ENCODE results near the gene ZDHHC14. TPM values are rescaled to one million over a fixed set of nuclear protein-coding genes. Genes with fewer than 3 reads are reported as not detected.
"Not testable (repeated sequence)": the region's sequence is repeated elsewhere in the genome, so short reads cannot be mapped to it uniquely, and the experiment has no call there.

ZDHHC14 gene
- total RNA-seq, 1 donor from 2014 or later: 1.1 TPM

GRCh38 chr6:157380458-157380778 is 572 bp upstream of the ZDHHC14 start:
- no peak for DNase-seq (ENCODE audit: low read depth)

GRCh38 chr6:157381631-157382621 is 936 bp downstream of the ZDHHC14 start:
- peak; percentile 48 for DNase-seq (ENCODE audit: low read depth)

GRCh38 chr6:157382821-157383220 is 1.8 kb downstream of the ZDHHC14 start:
- no peak for DNase-seq (ENCODE audit: low read depth)

GRCh38 chr6:157383471-157383870 is 2.5 kb downstream of the ZDHHC14 start:
- no peak for DNase-seq (ENCODE audit: low read depth)

- DNase-seq (ENCODE audit: low read depth): not testable (repeated sequence)
Observed at GRCh38 chr6:157384962-157385361, 4.0 kb downstream of the ZDHHC14 start.

- DNase-seq (ENCODE audit: low read depth): no peak
Observed at GRCh38 chr6:157385482-157385881, 4.5 kb downstream of the ZDHHC14 start.

GRCh38 chr6:157386023-157386422 is 5.0 kb downstream of the ZDHHC14 start:
- no peak for DNase-seq (ENCODE audit: low read depth)

GRCh38 chr6:157386454-157386853 is 5.5 kb downstream of the ZDHHC14 start:
- DNase-seq (ENCODE audit: low read depth): no peak

- no peak for DNase-seq (ENCODE audit: low read depth)
Observed at GRCh38 chr6:157388924-157389323, 7.9 kb downstream of the ZDHHC14 start.

GRCh38 chr6:157390273-157391060 is 9.5 kb downstream of the ZDHHC14 start:
- no peak for DNase-seq (ENCODE audit: low read depth)

GRCh38 chr6:157392927-157393668 is 12.1 kb downstream of the ZDHHC14 start:
- peak; percentile 16 for DNase-seq (ENCODE audit: low read depth)

GRCh38 chr6:157393669-157394327 is 12.8 kb downstream of the ZDHHC14 start:
- DNase-seq (ENCODE audit: low read depth): no peak

- not testable (repeated sequence) for DNase-seq (ENCODE audit: low read depth)
Observed at GRCh38 chr6:157395199-157395598, 14.2 kb downstream of the ZDHHC14 start.

GRCh38 chr6:157396026-157396425 is 15.0 kb downstream of the ZDHHC14 start:
- no peak for DNase-seq (ENCODE audit: low read depth)

GRCh38 chr6:157397660-157398059 is 16.7 kb downstream of the ZDHHC14 start:
- no peak for DNase-seq (ENCODE audit: low read depth)

- no peak for DNase-seq (ENCODE audit: low read depth)
Observed at GRCh38 chr6:157398151-157398550, 17.2 kb downstream of the ZDHHC14 start.

- DNase-seq (ENCODE audit: low read depth): no peak
Observed at GRCh38 chr6:157400676-157401075, 19.7 kb downstream of the ZDHHC14 start.

- no peak for DNase-seq (ENCODE audit: low read depth)
Observed at GRCh38 chr6:157401734-157402338, 20.8 kb downstream of the ZDHHC14 start.

- no peak for DNase-seq (ENCODE audit: low read depth)
Observed at GRCh38 chr6:157402996-157403685, 22.2 kb downstream of the ZDHHC14 start.

- no peak for DNase-seq (ENCODE audit: low read depth)
Observed at GRCh38 chr6:157403686-157404051, 22.7 kb downstream of the ZDHHC14 start.
